HUDEP-2 (cell line): ENCODE measurements around the gene XXYLT1.

Source experiments
- DNase-seq, 76 experiments: peaks; one replicate each; lab custom pipeline; 2025; ENCODE audit not compliant: unreplicated experiment in 76 of 76; lab: John Stamatoyannopoulos, UW

The XXYLT1 gene

DNA sequence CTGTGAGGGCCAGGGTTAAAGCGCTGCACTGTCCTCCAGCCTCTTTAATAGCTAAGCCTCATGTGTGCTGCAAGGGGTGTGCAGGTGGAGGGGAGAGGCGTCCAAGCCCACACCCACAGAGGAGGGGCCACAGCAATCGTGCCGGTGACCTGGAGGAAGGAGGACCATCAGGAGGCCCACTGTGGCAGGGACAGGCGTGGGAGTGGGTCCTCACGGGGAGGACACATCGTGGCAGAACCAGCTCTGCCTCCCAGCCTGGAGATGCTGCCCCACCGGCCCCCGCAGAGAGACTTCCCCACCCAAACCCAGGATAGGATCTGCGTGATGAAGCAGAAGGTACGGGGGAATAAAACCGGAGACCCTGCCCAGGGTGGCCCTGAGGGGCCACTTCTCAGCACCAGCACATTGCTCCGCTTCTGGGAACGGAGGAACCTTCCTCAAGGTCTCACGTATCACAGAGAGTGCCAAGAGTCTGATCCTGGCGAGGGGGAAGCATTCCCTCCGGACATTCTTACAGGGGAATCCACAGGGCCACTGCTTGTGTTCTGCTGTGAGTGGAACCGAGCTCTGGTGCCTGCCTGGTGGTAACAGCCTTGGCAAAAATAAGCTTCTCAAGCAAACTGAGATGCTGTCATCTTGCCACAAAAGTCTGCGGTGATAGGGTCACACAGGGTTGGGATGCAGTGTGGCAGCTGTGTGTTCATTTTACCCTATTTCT is 199.8 kb downstream of the XXYLT1 start:
- peak in 1 of 76 experiments; percentile 4 for DNase-seq

GRCh38 chr3:195070336-195070735 is 200.6 kb downstream of the XXYLT1 start:
- no peak for DNase-seq

- DNase-seq, result no peak
Measured at GRCh38 chr3:195069501-195070251, 201.3 kb downstream of the XXYLT1 start.

DNA sequence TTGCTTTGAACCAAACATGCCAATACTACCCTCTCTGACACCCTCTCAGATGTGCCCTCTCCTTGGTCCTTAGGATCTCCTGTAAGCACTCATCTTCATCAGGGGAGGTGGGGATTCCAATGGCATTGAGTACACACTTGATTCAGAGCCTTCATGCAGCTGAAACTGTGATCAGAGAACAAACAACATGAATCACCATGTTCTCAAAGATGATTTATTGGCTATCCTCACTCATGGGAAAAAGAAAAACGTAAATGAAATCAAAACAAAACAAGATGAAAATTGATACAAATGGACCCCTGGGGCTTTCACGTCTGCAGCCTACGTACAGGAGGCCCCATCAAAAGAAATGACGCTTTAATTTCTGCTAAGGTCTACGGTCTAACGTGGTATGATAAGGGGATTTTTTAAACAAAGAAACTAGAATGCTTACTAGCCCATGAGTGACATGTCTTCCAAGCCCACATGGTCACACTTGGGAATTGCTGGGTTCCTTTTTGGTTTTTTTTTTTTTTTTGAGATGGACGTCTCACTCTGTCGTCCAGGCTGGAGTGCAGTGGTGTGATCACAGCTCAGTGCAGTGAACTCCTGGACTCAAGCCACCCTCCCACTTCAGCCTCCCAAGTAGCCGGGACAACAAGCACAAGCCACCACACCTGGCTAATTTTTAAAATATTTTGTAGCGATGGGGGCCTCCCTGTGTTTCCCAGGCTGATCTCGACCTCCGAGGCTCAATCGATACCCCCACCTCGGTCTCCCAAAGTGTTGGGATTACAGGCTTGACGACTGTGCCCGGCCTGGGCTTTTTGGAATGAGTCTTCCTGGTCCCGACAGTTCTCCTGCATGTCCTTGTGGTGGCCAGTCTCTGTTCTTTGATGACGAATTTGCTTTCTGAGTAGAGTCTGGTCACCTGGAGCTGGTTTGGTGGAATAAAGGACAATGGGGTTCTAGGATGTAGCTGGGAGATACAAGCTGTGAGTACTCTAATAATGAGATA is 202.6 kb downstream of the XXYLT1 start:
- DNase-seq, result no peak

DNA sequence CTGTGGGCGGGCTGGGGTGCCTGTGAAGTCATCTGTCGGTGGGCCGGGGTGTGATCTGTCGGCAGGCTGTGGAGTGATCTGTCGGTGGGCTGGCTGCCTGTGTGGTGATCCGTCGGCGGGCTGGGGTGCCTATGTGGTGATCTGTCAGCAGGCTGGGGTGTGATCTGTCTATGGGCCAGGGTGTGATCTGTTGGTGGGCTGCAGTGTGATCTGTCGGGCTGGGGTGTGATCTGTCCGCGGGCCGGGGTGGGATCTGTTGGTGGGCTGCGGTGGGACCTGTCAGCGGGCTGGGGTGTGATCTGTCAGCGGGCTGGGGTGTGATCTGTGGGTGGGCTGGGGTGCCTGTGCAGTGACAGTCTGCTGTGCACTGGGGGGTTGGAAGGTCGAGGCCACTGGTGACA is 204.5 kb downstream of the XXYLT1 start:
- no peak for DNase-seq

GRCh38 chr3:195065864-195066185 is 205.1 kb downstream of the XXYLT1 start:
- no peak for DNase-seq

- DNase-seq, result no peak
Measured at GRCh38 chr3:195065142-195065863, 205.7 kb downstream of the XXYLT1 start.

GRCh38 chr3:195064300-195064931 is 206.5 kb downstream of the XXYLT1 start:
- DNase-seq, result no peak

DNA sequence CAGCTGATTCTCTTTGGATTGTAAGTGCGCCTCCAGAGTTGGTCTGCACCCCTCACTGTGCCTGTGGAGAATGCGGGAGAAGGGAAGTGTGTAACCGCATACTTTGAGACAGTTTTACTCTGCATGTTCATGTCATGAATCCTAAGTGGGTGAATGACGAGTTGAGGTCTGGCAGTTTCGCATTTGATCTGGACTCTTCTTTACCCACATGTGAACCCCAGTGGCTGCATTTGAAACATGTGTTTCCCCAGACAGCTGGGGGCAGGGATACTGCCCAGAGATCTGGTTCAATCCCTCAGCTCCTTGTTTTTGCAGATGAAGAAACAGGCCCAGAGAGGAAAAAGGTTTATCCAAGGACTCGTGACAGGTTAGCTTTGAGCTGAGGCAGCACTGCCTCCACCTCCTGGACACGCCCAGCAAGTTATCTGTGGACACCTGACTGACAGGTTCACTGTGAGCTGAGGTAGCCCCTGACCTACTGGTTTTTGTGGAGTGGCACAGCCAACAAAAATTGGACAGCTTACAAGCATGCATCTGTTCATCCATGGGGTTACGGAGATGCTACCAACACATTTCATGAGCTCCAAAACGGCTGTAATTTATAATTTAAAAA is 207.3 kb downstream of the XXYLT1 start:
- no peak for DNase-seq

- no peak for DNase-seq
Measured at GRCh38 chr3:195062866-195063540, 208.0 kb downstream of the XXYLT1 start.

DNA sequence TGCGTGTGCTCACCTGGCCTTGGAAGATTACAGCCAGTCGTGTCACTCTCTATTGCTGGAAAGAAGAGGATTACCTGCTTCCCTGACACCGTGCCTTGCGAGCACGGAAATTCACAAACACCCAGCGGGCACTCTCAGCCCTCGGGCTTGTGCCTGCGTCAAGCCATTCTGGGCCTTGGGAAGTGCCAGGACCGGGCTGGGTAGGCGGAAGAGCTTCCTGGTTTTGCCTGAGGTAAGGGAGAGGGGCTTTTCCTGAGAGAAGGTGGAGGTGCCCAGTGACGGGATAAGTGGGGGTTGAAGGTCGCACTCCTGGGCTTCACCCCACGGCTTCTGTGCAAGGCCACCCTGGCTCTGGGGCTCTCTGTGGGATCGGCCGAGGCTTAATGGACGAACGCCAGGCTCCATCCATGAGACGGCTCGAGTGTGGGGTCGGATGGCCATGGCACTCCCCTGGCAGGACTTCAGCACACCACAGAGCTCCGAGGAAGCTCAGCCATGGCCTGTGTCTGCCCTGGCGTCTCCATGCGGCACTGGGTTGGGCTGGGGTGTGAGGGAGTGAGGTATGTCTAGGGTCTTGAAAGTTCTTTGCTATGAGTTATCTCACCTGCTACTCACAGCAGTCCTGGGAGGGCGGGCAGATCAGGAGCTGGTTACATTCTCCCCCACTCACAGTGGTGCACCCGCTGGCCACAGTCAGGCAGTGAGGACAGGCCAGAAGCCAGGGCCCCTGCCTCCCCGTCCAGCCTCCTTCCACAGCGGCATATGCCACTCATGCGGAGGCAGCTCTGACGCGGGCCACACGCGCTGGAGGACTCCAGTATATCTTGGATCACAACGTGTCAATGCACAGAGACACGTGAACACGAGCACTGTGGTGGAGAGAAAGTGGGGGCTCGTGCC is 209.0 kb downstream of the XXYLT1 start:
- DNase-seq, result no peak

DNA sequence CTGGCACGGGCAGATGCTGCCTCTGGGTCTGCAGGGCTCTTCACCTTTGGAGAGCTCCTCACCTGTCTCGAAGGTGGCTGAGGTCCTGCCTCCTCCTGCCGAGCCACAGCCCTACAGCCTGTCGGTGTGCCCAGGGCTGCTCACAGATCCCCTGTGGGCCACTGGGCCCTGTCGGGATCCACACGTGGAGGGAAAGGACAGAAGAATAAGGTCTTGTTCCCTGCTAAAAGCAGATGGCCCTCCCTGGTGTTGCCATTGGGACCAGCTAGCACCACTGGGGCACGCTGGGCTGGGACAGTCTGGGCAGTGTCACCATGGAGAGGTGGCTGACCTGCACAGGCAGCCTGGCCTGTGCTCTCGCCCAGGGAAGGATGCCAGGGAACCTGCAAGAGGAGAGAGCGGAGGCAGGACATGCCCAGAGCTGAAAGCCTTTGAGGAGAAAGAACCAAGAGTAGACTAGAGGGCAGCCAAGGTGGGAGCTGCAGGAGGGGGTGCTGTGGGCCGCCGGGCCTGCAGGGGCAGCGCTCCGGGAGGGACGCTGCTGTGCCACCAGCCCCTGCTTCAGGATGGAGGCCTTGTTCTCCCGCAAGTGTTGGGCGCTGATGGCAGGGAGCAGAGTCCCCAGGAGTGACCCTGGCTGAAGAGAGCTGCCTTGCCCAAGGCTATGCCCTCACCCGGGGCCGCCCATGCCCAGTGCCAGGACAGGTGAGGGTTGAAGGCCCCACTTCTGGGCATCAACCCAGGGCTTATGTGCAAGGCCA is 210.2 kb downstream of the XXYLT1 start:
- DNase-seq, result no peak

DNA sequence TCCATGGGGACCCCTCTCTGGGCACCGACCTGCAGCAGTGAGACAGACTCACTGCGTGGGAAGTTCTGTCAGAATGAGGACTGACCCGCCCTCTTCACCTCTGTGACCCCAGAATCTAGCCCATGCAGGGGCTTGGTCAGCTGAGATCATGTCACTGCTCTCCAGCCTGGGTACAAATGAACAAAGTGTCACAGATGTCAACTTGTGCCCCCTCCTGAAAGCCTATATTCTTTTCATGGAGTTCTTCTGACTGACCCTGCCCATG is 210.8 kb downstream of the XXYLT1 start:
- DNase-seq, result no peak

DNA sequence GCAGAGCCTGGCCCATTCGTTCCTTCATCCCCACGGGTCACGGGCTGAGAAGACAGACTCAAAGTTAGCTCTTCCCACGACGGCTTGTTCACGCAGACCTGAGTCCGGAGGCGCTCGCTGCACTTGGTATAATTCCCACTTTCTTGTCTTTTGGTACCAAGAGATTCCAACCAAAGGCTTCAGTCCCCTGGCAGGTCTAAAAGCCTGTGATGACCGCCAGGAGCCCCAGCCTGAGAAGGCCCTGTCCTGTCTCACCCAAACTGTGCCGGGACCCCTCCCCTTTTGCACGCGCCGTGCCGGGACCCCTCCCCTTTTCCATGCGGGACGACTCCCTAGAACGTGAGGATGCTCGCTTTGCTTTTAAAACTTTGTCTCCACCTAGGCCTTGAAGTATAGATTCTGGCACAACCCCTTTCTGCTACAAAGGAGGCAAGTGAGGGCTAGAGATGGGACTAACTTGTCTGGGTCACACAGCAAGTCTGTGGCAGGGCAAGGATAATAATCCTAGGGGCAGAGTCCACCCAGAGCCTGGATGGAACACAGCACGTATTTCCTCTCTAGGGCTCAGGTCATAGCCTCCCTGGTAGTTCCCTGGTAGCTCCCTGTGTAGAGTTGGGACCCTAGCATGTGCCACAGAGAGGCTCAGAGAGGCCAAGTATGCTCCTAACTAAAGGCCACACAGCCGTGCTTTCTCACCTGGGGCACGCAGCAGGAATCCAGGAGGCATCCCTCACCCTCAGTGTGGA is 211.3 kb downstream of the XXYLT1 start:
- no peak for DNase-seq

GRCh38 chr3:195059006-195059350 is 212.0 kb downstream of the XXYLT1 start:
- no peak for DNase-seq

GRCh38 chr3:195058336-195059005 is 212.5 kb downstream of the XXYLT1 start:
- DNase-seq, result no peak

DNA sequence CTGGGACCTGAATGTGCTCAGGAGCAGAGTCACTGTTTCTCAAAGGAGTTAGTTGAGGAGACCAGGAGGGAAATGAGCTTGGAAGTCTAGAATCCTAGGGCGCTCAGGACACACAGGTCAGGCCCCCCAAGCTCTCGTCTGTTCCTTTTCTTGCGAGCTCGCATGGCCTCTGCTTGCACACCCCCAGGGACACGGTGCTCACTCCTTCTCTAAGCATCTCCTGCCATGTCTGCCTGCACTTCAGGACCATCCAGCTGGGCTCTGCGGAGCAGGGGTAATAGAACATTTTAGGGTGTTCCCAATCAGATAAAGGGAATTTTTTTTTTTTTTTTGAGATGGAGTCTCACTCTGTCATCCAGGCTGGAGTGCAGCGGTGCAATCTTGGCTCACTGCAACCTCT is 213.2 kb downstream of the XXYLT1 start:
- DNase-seq, result no peak
